ENCODE measurements around the gene ELAC2.

The ELAC2 gene

DNA sequence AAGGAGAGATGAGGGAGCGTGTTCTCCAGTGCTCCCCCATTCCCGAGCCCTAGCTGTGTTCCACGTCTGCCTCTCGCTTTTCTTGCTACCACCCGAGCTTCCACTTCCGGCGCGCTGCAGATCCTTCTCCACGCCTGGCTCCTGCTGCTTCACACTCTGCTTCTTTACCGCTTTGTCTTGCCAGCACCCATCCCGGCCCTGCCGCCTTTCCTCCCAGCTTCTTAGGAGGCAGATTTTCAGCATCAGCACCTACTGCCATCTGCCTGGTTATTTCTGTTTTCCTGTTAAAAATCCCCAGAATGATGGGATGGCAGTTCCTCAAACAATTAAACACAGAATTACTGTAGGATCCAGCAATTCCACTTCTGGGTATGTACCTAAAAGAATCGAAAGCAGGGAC is 64.7 kb downstream of the ELAC2 start:
- no peak for DNase-seq (ENCODE audit: low read depth)

GRCh38 chr17:12952012-12952411 is 65.8 kb downstream of the ELAC2 start:
- DNase-seq (ENCODE audit: low read depth), result no peak

DNA sequence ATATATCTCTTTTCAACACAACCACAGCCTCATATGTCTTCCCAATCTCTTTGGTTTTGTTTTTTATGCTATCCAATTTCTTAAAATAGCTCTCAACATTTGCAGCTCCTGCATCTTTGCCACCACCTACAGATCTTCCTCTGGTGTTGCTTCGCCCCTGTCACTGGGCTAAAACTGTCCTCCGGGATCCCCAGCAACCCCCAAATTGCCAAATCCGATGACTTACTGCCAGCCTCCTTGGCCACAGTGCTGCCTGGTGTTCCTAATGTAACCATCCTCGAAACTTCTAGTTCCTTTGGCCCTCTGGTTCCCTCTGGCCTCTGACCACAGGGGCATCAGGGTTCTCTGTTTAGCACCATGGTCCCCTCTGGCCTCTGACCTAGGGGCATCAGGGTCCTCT is 70.8 kb downstream of the ELAC2 start:
- no peak for DNase-seq (ENCODE audit: low read depth)
